Measurements from ENCODE around the gene CYGB. TPM values are rescaled to one million over a fixed set of nuclear protein-coding genes. Genes with fewer than 3 reads are reported as not detected.

CYGB gene
- total and polyA plus RNA-seq, 2 of the 13 experiments (the other 11 are each of a cell fraction or from before 2014, with no cell fraction given) = 18.9 to 27.1 TPM

DNA sequence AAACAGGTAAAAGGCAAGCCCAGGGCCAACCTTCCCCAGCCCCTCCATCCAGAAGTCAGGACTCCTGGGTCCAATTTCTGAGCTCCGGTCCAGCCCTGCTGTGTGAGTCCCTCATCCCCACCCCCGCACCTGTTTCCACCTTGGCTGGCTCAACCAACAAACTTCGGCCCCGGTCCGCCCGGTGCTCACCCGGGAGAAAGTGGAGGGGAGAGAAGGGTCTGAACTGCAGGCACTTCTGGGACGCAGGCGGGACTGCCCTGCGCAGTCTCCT, 36.8 kb downstream of the CYGB start (continued):
- TF ChIP-seq KLF16 (CRISPR knock-in tag; IDR thresholded peaks at IDR 0.05) = 0 out of 4 replicates have a peak, but pooled peaks of 1 of the 2 experiments have one; percentile 9
- 0 out of 2 replicates have a peak, but pooled peaks have one; percentile 61 for TF ChIP-seq ZNF589 (CRISPR knock-in tag; conservative IDR thresholded peaks at IDR 0.05)
- 0 out of 2 replicates have a peak, but pooled peaks have one; percentile 20 for TF ChIP-seq HIVEP1 (CRISPR knock-in tag; IDR thresholded peaks at IDR 0.05)
- TF ChIP-seq, protein P1, sequence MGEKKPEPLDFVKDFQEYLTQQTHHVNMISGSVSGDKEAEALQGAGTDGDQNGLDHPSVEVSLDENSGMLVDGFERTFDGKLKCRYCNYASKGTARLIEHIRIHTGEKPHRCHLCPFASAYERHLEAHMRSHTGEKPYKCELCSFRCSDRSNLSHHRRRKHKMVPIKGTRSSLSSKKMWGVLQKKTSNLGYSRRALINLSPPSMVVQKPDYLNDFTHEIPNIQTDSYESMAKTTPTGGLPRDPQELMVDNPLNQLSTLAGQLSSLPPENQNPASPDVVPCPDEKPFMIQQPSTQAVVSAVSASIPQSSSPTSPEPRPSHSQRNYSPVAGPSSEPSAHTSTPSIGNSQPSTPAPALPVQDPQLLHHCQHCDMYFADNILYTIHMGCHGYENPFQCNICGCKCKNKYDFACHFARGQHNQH (CRISPR knock-in tag; IDR thresholded peaks at IDR 0.05) = peak; percentile 39; the same call in 1 of the 2 replicates
- TF ChIP-seq ZNF446 (CRISPR knock-in tag; IDR thresholded peaks at IDR 0.05) = no peak; the same call in 1 of the 2 replicates
- TF ChIP-seq, protein P2, sequence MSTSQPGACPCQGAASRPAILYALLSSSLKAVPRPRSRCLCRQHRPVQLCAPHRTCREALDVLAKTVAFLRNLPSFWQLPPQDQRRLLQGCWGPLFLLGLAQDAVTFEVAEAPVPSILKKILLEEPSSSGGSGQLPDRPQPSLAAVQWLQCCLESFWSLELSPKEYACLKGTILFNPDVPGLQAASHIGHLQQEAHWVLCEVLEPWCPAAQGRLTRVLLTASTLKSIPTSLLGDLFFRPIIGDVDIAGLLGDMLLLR (CRISPR knock-in tag; IDR thresholded peaks at IDR 0.05) = 0 out of 2 replicates have a peak, but pooled peaks have one; percentile 26
- 0 out of 2 replicates have a peak, but pooled peaks have one; percentile 29 for TF ChIP-seq ZNF616 (CRISPR knock-in tag; IDR thresholded peaks at IDR 0.05; ENCODE audit: low read depth)
- peak; percentile 4; the same call in 1 of the 2 replicates for TF ChIP-seq RFX5 (IDR thresholded peaks at IDR 0.05; ENCODE audit: low read depth, low read length)
- 0 out of 2 replicates have a peak, but pooled peaks have one; percentile 2 for TF ChIP-seq BORCS8-MEF2B (CRISPR knock-in tag; IDR thresholded peaks at IDR 0.05)
- TF ChIP-seq PAX8 (CRISPR knock-in tag; IDR thresholded peaks at IDR 0.05; ENCODE audit: borderline replicate concordance) = no peak
- TF ChIP-seq ZNF841 (CRISPR knock-in tag; IDR thresholded peaks at IDR 0.05; ENCODE audit: borderline replicate concordance) = no peak; the same call in 1 of the 2 replicates
- TF ChIP-seq BRCA1 (CRISPR knock-in tag; IDR thresholded peaks at IDR 0.05) = 0 out of 2 replicates have a peak, but pooled peaks have one; percentile 41
- 0 out of 2 replicates have a peak, but pooled peaks have one; percentile 17 for TF ChIP-seq HOXA5 (CRISPR knock-in tag; IDR thresholded peaks at IDR 0.05)
- TF ChIP-seq, protein P3, sequence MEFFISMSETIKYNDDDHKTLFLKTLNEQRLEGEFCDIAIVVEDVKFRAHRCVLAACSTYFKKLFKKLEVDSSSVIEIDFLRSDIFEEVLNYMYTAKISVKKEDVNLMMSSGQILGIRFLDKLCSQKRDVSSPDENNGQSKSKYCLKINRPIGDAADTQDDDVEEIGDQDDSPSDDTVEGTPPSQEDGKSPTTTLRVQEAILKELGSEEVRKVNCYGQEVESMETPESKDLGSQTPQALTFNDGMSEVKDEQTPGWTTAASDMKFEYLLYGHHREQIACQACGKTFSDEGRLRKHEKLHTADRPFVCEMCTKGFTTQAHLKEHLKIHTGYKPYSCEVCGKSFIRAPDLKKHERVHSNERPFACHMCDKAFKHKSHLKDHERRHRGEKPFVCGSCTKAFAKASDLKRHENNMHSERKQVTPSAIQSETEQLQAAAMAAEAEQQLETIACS (CRISPR knock-in tag; IDR thresholded peaks at IDR 0.05) = 0 out of 2 replicates have a peak, but pooled peaks have one; percentile 11
- peak; percentile 29; the same call in 1 of the 2 replicates for TF ChIP-seq ZNF605 (CRISPR knock-in tag; IDR thresholded peaks at IDR 0.05)
- 0 out of 2 replicates have a peak, but pooled peaks have one; percentile 1 for TF ChIP-seq ZNF766 (CRISPR knock-in tag; IDR thresholded peaks at IDR 0.05; ENCODE audit: borderline replicate concordance)
- TF ChIP-seq ZNF468 (CRISPR knock-in tag; IDR thresholded peaks at IDR 0.05) = 0 out of 2 replicates have a peak, but pooled peaks have one; percentile 28
- no peak for TF ChIP-seq GABPA (IDR thresholded peaks at IDR 0.05; ENCODE audit: low read depth, low read length)
- no peak for TF ChIP-seq GABPA (CRISPR knock-in tag; IDR thresholded peaks at IDR 0.05; ENCODE audit: low read depth)
- TF ChIP-seq ZNF10 (CRISPR knock-in tag; IDR thresholded peaks at IDR 0.05; ENCODE audit: borderline replicate concordance, low read depth) = no peak
- TF ChIP-seq MED1 (CRISPR knock-in tag; IDR thresholded peaks at IDR 0.05) = 0 out of 2 replicates have a peak, but pooled peaks have one; percentile 1
- TF ChIP-seq ZNF263 (CRISPR knock-in tag; IDR thresholded peaks at IDR 0.05) = peak; percentile 43; the same call in 1 of the 2 replicates
- peak; percentile 30; the same call in 1 of the 2 replicates for TF ChIP-seq SALL2 (CRISPR knock-in tag; IDR thresholded peaks at IDR 0.05)
- no peak for TF ChIP-seq SP140L (CRISPR knock-in tag; IDR thresholded peaks at IDR 0.05; ENCODE audit: borderline replicate concordance)
- TF ChIP-seq NONO (IDR thresholded peaks at IDR 0.05) = no peak
- 0 out of 2 replicates have a peak, but pooled peaks have one; percentile 24 for TF ChIP-seq NONO (CRISPR knock-in tag; conservative IDR thresholded peaks at IDR 0.05)
